SK-N-SH (cell line): ENCODE measurements around the gene WDR48.

Source experiments
- EZH2phosphoT487 ChIP-seq: fragments of 200-600 bp; sonication (generic); IDR thresholded peaks from 2 replicates; pipeline ENCODE4 v1.6.1; 2017; ENCODE audit warnings: low read depth, mixed run types, mild to moderate bottlenecking, antibody characterized with exemption, moderate library complexity, borderline replicate concordance
- FOXM1 ChIP-seq: IDR thresholded peaks from 2 replicates; pipeline ENCODE4 v1.4.0; 2012; ENCODE audit warnings: low read depth, mild to moderate bottlenecking
- JUND ChIP-seq: IDR thresholded peaks from 2 replicates; pipeline ENCODE4 v1.4.0; 2012
- YY1 ChIP-seq: IDR thresholded peaks from 2 replicates; pipeline ENCODE4 v1.4.0; 2012; ENCODE audit warnings: low read depth, mild to moderate bottlenecking
- TF ChIP-seq, protein P1 (sequence below): IDR thresholded peaks from 2 replicates; pipeline ENCODE4 v1.6.1; 2012; ENCODE audit warnings: mild to moderate bottlenecking, low read depth, low read length, moderate library complexity
- TF ChIP-seq, protein P2 (sequence below): fragments of 200-600 bp; sonication (generic); IDR thresholded peaks from 2 replicates; pipeline ENCODE4 v1.6.1; 2017; ENCODE audit warnings: antibody characterized with exemption, mild to moderate bottlenecking, moderate library complexity

DNA sequence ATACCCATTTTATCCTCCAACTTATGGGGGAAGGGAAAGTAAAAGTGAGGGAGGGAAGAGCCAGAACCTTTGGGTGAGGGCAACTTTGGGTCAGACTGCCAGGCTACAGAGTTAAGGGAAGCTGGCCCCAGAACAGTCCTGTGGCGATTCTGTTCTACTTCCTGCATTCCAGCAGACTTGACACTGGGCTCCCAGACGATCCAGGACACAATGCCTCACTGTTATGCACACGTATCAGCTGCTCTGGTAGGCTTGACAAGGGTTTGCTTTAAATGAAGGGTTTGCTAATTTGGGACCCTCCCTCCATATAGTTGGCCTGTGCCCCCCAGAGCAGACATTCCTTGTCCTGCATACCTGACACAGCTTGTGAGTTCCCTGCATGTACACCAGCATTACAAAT, 45.0 kb downstream of the WDR48 start:
- TF ChIP-seq, protein P1, sequence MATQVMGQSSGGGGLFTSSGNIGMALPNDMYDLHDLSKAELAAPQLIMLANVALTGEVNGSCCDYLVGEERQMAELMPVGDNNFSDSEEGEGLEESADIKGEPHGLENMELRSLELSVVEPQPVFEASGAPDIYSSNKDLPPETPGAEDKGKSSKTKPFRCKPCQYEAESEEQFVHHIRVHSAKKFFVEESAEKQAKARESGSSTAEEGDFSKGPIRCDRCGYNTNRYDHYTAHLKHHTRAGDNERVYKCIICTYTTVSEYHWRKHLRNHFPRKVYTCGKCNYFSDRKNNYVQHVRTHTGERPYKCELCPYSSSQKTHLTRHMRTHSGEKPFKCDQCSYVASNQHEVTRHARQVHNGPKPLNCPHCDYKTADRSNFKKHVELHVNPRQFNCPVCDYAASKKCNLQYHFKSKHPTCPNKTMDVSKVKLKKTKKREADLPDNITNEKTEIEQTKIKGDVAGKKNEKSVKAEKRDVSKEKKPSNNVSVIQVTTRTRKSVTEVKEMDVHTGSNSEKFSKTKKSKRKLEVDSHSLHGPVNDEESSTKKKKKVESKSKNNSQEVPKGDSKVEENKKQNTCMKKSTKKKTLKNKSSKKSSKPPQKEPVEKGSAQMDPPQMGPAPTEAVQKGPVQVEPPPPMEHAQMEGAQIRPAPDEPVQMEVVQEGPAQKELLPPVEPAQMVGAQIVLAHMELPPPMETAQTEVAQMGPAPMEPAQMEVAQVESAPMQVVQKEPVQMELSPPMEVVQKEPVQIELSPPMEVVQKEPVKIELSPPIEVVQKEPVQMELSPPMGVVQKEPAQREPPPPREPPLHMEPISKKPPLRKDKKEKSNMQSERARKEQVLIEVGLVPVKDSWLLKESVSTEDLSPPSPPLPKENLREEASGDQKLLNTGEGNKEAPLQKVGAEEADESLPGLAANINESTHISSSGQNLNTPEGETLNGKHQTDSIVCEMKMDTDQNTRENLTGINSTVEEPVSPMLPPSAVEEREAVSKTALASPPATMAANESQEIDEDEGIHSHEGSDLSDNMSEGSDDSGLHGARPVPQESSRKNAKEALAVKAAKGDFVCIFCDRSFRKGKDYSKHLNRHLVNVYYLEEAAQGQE = no peak
- no peak for TF ChIP-seq YY1
- no peak for TF ChIP-seq JUND
- TF ChIP-seq FOXM1 = no peak
- TF ChIP-seq EZH2phosphoT487 = no peak
- TF ChIP-seq, protein P2, sequence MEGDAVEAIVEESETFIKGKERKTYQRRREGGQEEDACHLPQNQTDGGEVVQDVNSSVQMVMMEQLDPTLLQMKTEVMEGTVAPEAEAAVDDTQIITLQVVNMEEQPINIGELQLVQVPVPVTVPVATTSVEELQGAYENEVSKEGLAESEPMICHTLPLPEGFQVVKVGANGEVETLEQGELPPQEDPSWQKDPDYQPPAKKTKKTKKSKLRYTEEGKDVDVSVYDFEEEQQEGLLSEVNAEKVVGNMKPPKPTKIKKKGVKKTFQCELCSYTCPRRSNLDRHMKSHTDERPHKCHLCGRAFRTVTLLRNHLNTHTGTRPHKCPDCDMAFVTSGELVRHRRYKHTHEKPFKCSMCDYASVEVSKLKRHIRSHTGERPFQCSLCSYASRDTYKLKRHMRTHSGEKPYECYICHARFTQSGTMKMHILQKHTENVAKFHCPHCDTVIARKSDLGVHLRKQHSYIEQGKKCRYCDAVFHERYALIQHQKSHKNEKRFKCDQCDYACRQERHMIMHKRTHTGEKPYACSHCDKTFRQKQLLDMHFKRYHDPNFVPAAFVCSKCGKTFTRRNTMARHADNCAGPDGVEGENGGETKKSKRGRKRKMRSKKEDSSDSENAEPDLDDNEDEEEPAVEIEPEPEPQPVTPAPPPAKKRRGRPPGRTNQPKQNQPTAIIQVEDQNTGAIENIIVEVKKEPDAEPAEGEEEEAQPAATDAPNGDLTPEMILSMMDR = no peak
